Erythroblast (primary cell): ENCODE results near the gene AP2M1.
A peak's percentile ranks its signal among the peaks of the same experiment; 100 is the strongest.

Source experiments
- GATA1 ChIP-seq: IDR thresholded peaks from 2 replicates; pipeline ENCODE4 v1.6.1; 2011; ENCODE audit warnings: low read depth, mild to moderate bottlenecking, control low read depth, low read length, moderate library complexity
- POLR2A ChIP-seq: IDR thresholded peaks from 2 replicates; pipeline ENCODE4 v1.6.1; 2011; ENCODE audit warnings: mild to moderate bottlenecking, low read length

GRCh38 chr3:184135149-184135910, 39.3 kb upstream of the AP2M1 start, which contains the start of gene EIF2B5:
- TF ChIP-seq POLR2A, result peak; percentile 91
- TF ChIP-seq GATA1, result no peak
